Lower leg skin (tissue), 4 donors: Measurements from ENCODE around the gene CUL9. TPM values are rescaled to one million over a fixed set of nuclear protein-coding genes. Genes with fewer than 3 reads are reported as not detected.

Experiments
- DNase-seq, 2 donors: peaks; one replicate each; pipeline ENCODE4 v3.0.0-alpha.2; 2019; ENCODE audit warnings: low spot score in 2 of 2
- H3K4me3 ChIP-seq: fragments of 200-600 bp; sonication (generic); 2 replicates; pipeline ENCODE4 v1.5.1; 2017; ENCODE audit warnings: mild to moderate bottlenecking, low read depth; ENCODE audit not compliant: poor library complexity, severe bottlenecking
- CTCF ChIP-seq, 3 donors: fragments of 450-650 bp; IDR thresholded peaks; one replicate each; pipeline ENCODE4 v1.5.1; 2016; ENCODE audit warnings: antibody characterized with exemption in 3 of 3, mild to moderate bottlenecking in 3 of 3, moderate library complexity in 2 of 3
- POLR2A ChIP-seq, 2 donors: fragments of 450-650 bp; IDR thresholded peaks; one replicate each; pipeline ENCODE4 v1.6.1; 2016 to 2017; ENCODE audit warnings: antibody characterized with exemption in 2 of 2, mild to moderate bottlenecking in 1 of 2, moderate library complexity in 1 of 2
- WGBS, 2 donors: methylation state at CpG; one replicate each; pipeline ENCODE4 v1.1.5; 2018; 5-methylcytosine and 5-hydroxymethylcytosine counted together
- intact Hi-C: fragments of 100-400 bp; cut with DNase I; formaldehyde crosslinking; loops from one replicate; pipeline ENCODE4 v1.15.0; 2023; ENCODE audit warnings: low total_unique reads
- total RNA-seq, 4 donors: library from RNA; depleted of rRNA; stranded (reverse); fragments of >200 nt; gene quantifications; one replicate each; pipeline ENCODE4 v1.1.0, GENCODE V29; 2016

The CUL9 gene
- total RNA-seq, 4 donors from 2014 or later: 38.7 to 64.4 (median 47.4) TPM

- no peak overlapping the region for H3K4me3 ChIP-seq
- DNase-seq: no peak
- intact Hi-C loops: no loop called here
- no peak for TF ChIP-seq CTCF (IDR thresholded peaks at IDR 0.05)
- TF ChIP-seq POLR2A (IDR thresholded peaks at IDR 0.05): no peak
- WGBS, 2 donors: 90 to 91% methylated on average over 1 of the region's 1 CpG
These were observed 59.0 kb downstream of the CUL9 start for GRCh38 chr6:43240950-43241349.

- WGBS, 2 donors: 85 to 93% methylated on average over 2 of the region's 2 CpGs
- intact Hi-C loops: no loop called here
- no peak overlapping the region for H3K4me3 ChIP-seq
- DNase-seq: no peak
- no peak for TF ChIP-seq CTCF (IDR thresholded peaks at IDR 0.05)
- no peak for TF ChIP-seq POLR2A (IDR thresholded peaks at IDR 0.05)
These were observed 59.5 kb downstream of the CUL9 start for GRCh38 chr6:43241446-43241845.

- TF ChIP-seq POLR2A (IDR thresholded peaks at IDR 0.05) (no peak), CTCF (IDR thresholded peaks at IDR 0.05) (no peak)
- no peak within 1 kb of the TSS for H3K4me3 ChIP-seq
- intact Hi-C loops: no loop called here
- 10 to 14% methylated on average over 26 to 36 of the region's 47 CpGs for WGBS, 2 donors
- no peak for DNase-seq
These were observed 61.1 kb downstream of the CUL9 start, which contains the start of gene TTBK1 for GRCh38 chr6:43242908-43243663. TTBK1 (plus strand) TSS chr6:43243481; CDS start chr6:43246661, 3,180 bp downstream.

GRCh38 chr6:43243664-43244321 is 61.8 kb downstream of the CUL9 start:
- 24 to 46% methylated on average over 11 to 27 of the region's 37 CpGs for WGBS, 2 donors
- intact Hi-C loops: no loop called here
- no peak for TF ChIP-seq CTCF (IDR thresholded peaks at IDR 0.05)
- TF ChIP-seq POLR2A (IDR thresholded peaks at IDR 0.05): no peak
- no peak for DNase-seq
- no peak overlapping the region for H3K4me3 ChIP-seq

GRCh38 chr6:43246301-43247113 is 64.5 kb downstream of the CUL9 start:
- TF ChIP-seq POLR2A (IDR thresholded peaks at IDR 0.05) (no peak), CTCF (IDR thresholded peaks at IDR 0.05) (no peak)
- no peak for DNase-seq
- H3K4me3 ChIP-seq: peak overlapping the region; percentile 1
- 24 to 37% methylated on average over 27 of the region's 27 CpGs for WGBS, 2 donors
- intact Hi-C loops: no loop called here
